DND-41 (cell line): ENCODE results near the gene NOL9.
A peak's percentile ranks its signal among the peaks of the same experiment; 100 is the strongest.

Experiments used
- ATAC-seq: fragments of 200-7000 bp; cut with Tn5 transposase; 3 replicates; pipeline ENCODE4 v1.9.1; 2021; ENCODE audit warnings: low read depth; ENCODE audit not compliant: insufficient read depth
- DNase-seq: peaks from one replicate; pipeline ENCODE4 v3.0.0-alpha.2; 2020
- H2AFZ ChIP-seq: 2 replicates; pipeline ENCODE4 v1.6.0; 2012; ENCODE audit warnings: low read depth, low read length
- H3K27ac ChIP-seq: 2 replicates; pipeline ENCODE4 v1.5.1; 2012; ENCODE audit warnings: low read length, inconsistent platforms
- H3K27me3 ChIP-seq: fragments of 200-600 bp; sonication (generic); 2 replicates; pipeline ENCODE4 v1.6.0; 2012; ENCODE audit warnings: low read length, mild to moderate bottlenecking, inconsistent platforms; ENCODE audit not compliant: insufficient read depth, poor library complexity
- H3K36me3 ChIP-seq: 2 replicates; pipeline ENCODE4 v1.5.1; 2012; ENCODE audit warnings: low read length, inconsistent platforms; ENCODE audit not compliant: insufficient read depth
- H3K4me1 ChIP-seq: 2 replicates; pipeline ENCODE4 v1.5.1; 2012; ENCODE audit warnings: mild to moderate bottlenecking, low read length; ENCODE audit not compliant: insufficient read depth
- H3K4me2 ChIP-seq: 2 replicates; pipeline ENCODE4 v1.6.0; 2012; ENCODE audit warnings: mild to moderate bottlenecking, moderate library complexity, low read length, inconsistent platforms; ENCODE audit not compliant: insufficient read depth
- H3K4me3 ChIP-seq, 2 experiments: fragments of 200-600 bp in 1 of 2; shearing (Covaris generic) in 1 of 2; 2 replicates each; pipeline ENCODE4 v1.5.1; 2012 to 2016; ENCODE audit warnings: inconsistent platforms in 2 of 2, low read length in 2 of 2, mild to moderate bottlenecking in 2 of 2, low read depth in 1 of 2, moderate library complexity in 1 of 2
- H3K79me2 ChIP-seq: 2 replicates; pipeline ENCODE4 v1.6.0; 2012; ENCODE audit warnings: low read length, inconsistent platforms; ENCODE audit not compliant: insufficient read depth
- H3K9ac ChIP-seq: 2 replicates; pipeline ENCODE4 v1.6.0; 2012; ENCODE audit warnings: low read depth, mild to moderate bottlenecking, inconsistent platforms, low read length, moderate library complexity
- H3K9me3 ChIP-seq: 2 replicates; pipeline ENCODE4 v1.5.1; 2012; ENCODE audit warnings: low read length, moderate library complexity, mild to moderate bottlenecking, inconsistent platforms; ENCODE audit not compliant: insufficient read depth, severe bottlenecking
- H4K20me1 ChIP-seq: 2 replicates; pipeline ENCODE4 v1.6.0; 2012; ENCODE audit warnings: low read length; ENCODE audit not compliant: insufficient read depth
- EZH2 ChIP-seq: IDR thresholded peaks from 3 replicates; pipeline ENCODE4 v1.6.1; 2012; ENCODE audit warnings: borderline replicate concordance, low read depth, mild to moderate bottlenecking, moderate library complexity, low read length, inconsistent platforms; ENCODE audit not compliant: severe bottlenecking
- TF ChIP-seq, protein P1 (sequence below): IDR thresholded peaks from 2 replicates; pipeline ENCODE4 v1.5.1; 2012; ENCODE audit warnings: borderline replicate concordance, low read length, moderate library complexity, mild to moderate bottlenecking; ENCODE audit not compliant: poor library complexity, severe bottlenecking; ENCODE audit errors: extremely low read depth

NOL9 gene

GRCh38 chr1:6496365-6496721, 58.0 kb downstream of the NOL9 start:
- ATAC-seq (no peak), DNase-seq (no peak)
- Histone ChIP-seq H3K9ac (no peak overlapping the region), H3K4me1 (peaks cover 33% of the 10 kb centered on the region), H3K4me3 (no peak overlapping the region), H3K79me2 (no peaks in the 10 kb centered on the region), H2AFZ (no peak overlapping the region), H3K9me3 (no peaks in the 10 kb centered on the region), H4K20me1 (0 out of 2 replicates have a peak, but pooled peaks cover 2% of the 10 kb centered on the region), H3K4me2 (0 out of 2 replicates have a peak overlapping the region, but pooled peaks have one; percentile 100), H3K36me3 (no peaks in the 10 kb centered on the region), H3K27ac (no peak overlapping the region), H3K27me3 (peaks cover 11% of the 10 kb centered on the region)
- TF ChIP-seq, protein P1, sequence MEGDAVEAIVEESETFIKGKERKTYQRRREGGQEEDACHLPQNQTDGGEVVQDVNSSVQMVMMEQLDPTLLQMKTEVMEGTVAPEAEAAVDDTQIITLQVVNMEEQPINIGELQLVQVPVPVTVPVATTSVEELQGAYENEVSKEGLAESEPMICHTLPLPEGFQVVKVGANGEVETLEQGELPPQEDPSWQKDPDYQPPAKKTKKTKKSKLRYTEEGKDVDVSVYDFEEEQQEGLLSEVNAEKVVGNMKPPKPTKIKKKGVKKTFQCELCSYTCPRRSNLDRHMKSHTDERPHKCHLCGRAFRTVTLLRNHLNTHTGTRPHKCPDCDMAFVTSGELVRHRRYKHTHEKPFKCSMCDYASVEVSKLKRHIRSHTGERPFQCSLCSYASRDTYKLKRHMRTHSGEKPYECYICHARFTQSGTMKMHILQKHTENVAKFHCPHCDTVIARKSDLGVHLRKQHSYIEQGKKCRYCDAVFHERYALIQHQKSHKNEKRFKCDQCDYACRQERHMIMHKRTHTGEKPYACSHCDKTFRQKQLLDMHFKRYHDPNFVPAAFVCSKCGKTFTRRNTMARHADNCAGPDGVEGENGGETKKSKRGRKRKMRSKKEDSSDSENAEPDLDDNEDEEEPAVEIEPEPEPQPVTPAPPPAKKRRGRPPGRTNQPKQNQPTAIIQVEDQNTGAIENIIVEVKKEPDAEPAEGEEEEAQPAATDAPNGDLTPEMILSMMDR, result no peak

DNA sequence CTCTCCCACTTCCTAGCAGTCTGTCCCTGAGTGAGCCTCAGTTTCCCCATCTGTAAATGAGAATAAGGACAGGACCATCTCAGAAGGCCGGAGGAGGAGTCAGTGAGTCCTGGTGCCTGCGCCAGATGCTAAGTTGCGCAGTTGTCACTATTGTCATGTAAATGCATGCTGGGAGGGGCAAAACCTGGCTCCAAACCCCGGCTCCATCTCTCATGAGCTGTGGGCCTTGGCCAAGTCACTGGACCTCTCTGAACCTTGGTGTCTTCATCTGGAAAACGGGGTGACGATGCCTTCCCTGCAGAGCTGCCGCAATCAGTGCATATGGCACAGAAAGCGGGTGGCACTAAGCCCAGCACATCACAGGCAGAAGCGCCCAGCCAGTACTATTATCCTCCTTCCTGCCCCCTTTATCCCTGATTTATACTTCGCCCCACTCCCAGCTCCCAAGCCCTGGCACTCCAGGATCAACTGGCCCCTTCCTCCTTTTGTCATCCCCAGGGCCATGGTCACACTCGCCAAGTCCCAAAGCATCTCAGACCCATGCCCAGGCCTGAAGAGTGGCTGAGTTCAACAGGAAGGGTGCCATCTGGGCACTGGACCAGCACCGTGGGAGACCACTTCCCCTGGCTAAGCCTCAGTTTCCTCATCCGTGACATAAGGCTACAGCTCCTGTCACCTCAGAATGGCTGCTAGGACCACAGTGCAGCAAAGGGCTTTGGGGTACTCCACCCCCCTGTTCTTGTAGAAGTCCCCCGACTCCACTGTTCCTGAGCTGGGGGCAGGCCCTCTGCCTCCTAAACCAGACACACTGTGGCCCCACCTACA, 58.6 kb downstream of the NOL9 start:
- no peak overlapping the region for H3K9ac ChIP-seq
- H3K4me3 ChIP-seq, result no peak overlapping the region

GRCh38 chr1:6495041-6495441, 59.3 kb downstream of the NOL9 start:
- no peak overlapping the region for H3K4me2 ChIP-seq
- H3K9ac ChIP-seq, result no peak overlapping the region
- peak; percentile 59 for DNase-seq
- no peaks in the 10 kb centered on the region for H3K79me2 ChIP-seq
- H3K36me3 ChIP-seq, result no peaks in the 10 kb centered on the region
- no peak overlapping the region for H3K4me3 ChIP-seq
- H2AFZ ChIP-seq, result no peak overlapping the region
- 0 out of 2 replicates have a peak, but pooled peaks cover 2% of the 10 kb centered on the region for H4K20me1 ChIP-seq
- ATAC-seq, result peak; percentile 7; the same call in 1 of the 3 replicates
- peaks cover 11% of the 10 kb centered on the region for H3K27me3 ChIP-seq
- peaks cover 43% of the 10 kb centered on the region for H3K4me1 ChIP-seq
- TF ChIP-seq, protein P1, result no peak
- TF ChIP-seq EZH2, result no peak
- H3K9me3 ChIP-seq, result no peaks in the 10 kb centered on the region
- H3K27ac ChIP-seq, result no peak overlapping the region

More for the DNA sequence above, 58.6 kb downstream of the NOL9 start:
- H4K20me1 ChIP-seq, result 0 out of 2 replicates have a peak, but pooled peaks cover 2% of the 10 kb centered on the region
- ATAC-seq (no peak), DNase-seq (no peak)
- no peak overlapping the region for H3K4me2 ChIP-seq
- H3K9me3 ChIP-seq, result no peaks in the 10 kb centered on the region
- H3K27ac ChIP-seq, result no peak overlapping the region
- no peaks in the 10 kb centered on the region for H3K79me2 ChIP-seq
- H3K4me1 ChIP-seq, result peaks cover 39% of the 10 kb centered on the region
- H3K36me3 ChIP-seq, result no peaks in the 10 kb centered on the region
- no peak overlapping the region for H2AFZ ChIP-seq
- peaks cover 11% of the 10 kb centered on the region for H3K27me3 ChIP-seq
- no peak for TF ChIP-seq EZH2
- TF ChIP-seq, protein P1, result no peak
